Stimulated activated memory B cell treated with anti-CD40 and anti-IgM and Interleukin-4, amounts not matched to agents 10 μg/mL and 1 μg/mL and 100 μg/mL, for 72 hours (primary cell): ENCODE data around the gene HOXD9.

Experiments
- ATAC-seq: fragments of 150-1000 bp; cut with Tn5 transposase; 2 replicates; pipeline ENCODE4 v1.10.0; 2021
- H3K27ac Mint-ChIP-seq: one replicate; pipeline ENCODE4 v1.8.0; 2022; ENCODE audit warnings: mild to moderate bottlenecking, mixed read lengths
- H3K27me3 Mint-ChIP-seq: one replicate; pipeline ENCODE4 v1.8.0; 2022; ENCODE audit warnings: mixed read lengths
- H3K36me3 Mint-ChIP-seq: one replicate; pipeline ENCODE4 v1.8.0; 2022; ENCODE audit warnings: mixed read lengths
- H3K4me1 Mint-ChIP-seq: one replicate; pipeline ENCODE4 v1.8.0; 2022; ENCODE audit warnings: mixed read lengths
- H3K4me3 Mint-ChIP-seq: one replicate; pipeline ENCODE4 v1.8.0; 2022; ENCODE audit warnings: mild to moderate bottlenecking, moderate library complexity, mixed read lengths
- H3K9me3 Mint-ChIP-seq: one replicate; pipeline ENCODE4 v1.8.0; 2022; ENCODE audit warnings: mixed read lengths

The HOXD9 gene

DNA sequence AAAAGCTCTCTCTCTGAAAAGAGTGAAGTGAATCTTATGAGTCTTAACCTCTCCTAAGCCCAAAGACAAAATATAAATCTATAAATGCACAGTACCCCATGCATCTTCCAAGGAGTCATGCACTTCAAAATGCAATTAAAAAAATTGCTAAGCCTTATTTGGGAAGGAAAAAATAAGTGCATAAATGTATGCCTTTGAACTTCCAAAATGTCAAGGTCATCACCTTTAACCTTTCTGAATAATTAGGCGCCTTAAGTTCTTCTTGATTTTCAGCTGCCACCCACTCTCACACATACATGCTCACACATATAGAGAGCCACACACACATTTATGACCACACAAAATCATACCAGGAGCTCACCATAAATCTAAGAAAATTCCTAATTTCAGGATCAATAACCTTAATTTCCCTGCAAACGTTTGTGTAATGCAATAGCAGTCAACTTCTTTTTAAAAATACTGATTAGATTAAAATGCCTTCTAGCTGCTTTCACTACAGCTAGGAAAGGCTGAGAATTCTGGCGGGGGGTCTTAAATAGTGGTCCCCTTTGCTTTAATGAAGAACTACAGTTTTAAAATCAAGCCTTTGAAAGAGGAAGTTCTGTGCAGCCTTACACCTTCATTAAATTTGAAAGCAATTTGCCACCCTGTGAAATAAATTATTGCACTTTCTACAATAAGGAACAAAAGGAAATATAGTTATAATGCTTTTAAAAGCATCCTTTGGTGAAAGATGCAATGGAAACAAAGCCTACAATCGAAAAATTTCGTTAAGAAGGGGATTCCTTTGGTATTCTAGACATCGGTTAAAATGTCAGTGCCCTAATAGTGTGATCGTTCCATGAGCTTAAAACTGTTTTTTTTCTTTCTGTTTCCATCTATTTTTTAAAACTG is 11.9 kb upstream of the HOXD9 start:
- H3K36me3 Mint-ChIP-seq: no peaks in the 10 kb centered on the region
- peaks cover 12% of the 10 kb centered on the region for H3K4me1 Mint-ChIP-seq
- peaks cover 72% of the 10 kb centered on the region for H3K27me3 Mint-ChIP-seq
- peaks cover 4% of the 10 kb centered on the region for H3K9me3 Mint-ChIP-seq
- H3K27ac Mint-ChIP-seq: no peak overlapping the region
- H3K4me3 Mint-ChIP-seq: no peak overlapping the region
- ATAC-seq: no peak

DNA sequence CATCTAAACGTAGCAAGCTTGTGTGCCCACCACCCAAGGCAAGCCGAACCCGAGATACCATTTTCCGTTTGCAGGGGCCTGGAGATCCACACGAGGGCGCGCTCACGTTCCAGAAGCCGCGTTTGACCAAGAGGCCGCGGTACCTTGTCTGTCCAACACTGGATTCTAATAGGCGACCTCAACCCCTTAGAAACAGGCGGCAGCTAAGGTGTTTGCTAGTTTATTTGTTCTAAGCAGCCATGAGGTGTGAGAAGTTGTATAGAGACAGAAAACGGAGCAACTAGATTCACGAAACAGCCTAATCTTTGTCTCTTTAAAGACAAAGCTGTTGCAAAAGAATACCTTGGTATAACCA is 11.2 kb upstream of the HOXD9 start:
- Mint-ChIP-seq H3K9me3 (peaks cover 1% of the 10 kb centered on the region), H3K27me3 (peaks cover 72% of the 10 kb centered on the region), H3K36me3 (no peaks in the 10 kb centered on the region), H3K27ac (no peak overlapping the region), H3K4me3 (no peak overlapping the region), H3K4me1 (peaks cover 7% of the 10 kb centered on the region)
- ATAC-seq: no peak

DNA sequence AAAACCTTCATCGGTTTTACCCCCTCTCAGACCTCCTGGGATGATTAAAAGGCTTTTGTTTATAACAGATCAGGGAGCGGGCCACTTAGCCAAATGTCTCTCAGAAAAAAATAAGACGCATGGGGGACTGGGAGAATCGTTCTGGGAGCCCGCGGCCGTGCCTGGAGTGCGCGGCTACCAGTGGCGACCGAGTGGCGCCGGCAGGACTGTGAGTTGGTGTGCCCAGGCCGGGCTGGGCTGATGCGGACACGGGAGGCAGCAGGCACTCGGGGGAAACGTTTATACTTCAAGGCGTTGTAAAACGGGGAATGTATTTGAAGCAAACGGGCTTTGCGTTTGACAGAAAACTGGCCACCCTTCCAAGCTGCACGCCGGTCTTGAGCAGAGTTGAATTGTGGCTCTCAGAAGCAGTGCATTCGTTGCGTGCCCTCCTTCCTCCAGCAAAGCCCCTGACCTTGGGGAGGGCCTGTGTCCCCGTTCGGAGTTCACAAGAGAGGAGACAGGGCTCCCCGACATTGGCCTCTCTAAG is 10.6 kb upstream of the HOXD9 start:
- H3K27ac Mint-ChIP-seq: no peak overlapping the region
- ATAC-seq: no peak
- peaks cover 5% of the 10 kb centered on the region for H3K4me1 Mint-ChIP-seq

DNA sequence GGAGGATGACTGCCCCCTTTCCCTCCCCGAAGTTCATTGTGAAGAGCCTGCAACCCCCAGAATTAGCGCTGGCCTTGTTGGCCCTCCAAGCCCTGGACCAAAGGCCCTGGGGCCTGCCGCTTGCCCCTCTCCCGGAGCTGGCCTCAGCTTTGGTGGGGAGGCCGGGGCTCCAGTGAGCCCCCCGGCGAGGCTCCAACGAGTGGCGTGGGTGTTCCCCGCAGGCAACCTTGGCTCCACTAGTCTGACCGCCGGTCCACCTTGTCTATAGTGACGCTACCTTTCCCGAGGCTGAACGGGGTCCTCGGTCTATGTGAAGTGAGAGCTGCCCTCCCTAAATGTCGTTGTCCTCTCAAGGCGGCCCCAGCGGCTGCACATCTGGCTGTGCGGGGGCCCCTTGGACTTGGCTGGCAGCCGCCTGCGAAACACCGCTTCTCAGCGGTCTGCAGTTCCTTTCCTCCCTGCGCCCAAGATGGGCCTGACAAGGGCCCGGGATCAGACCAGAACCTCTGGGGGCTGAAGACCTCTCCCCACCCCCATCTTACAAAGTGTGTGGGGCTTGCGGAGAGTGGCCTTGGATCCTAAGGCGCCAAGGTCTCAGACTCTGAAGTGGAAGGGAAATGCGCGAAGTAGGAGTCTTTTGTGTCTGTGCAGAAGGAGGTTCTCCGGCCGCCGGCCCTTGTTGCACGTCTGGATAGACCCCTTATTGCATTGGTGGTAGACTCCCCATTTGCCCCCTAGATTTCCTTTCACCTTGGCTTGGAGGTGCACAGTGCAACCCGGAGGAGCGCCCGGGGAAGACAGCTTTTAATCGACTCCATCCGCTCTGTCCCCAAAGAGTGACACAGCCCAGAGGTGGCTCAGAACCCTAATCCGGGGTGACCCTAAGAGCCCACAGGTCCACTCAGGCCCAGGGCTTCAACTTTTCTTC is 9.9 kb upstream of the HOXD9 start:
- ATAC-seq: no peak
- Mint-ChIP-seq H3K4me1 (peaks cover 5% of the 10 kb centered on the region), H3K9me3 (no peaks in the 10 kb centered on the region), H3K27me3 (peaks cover 80% of the 10 kb centered on the region), H3K36me3 (no peaks in the 10 kb centered on the region), H3K4me3 (no peak overlapping the region), H3K27ac (no peak overlapping the region)

More for the DNA sequence above, 10.6 kb upstream of the HOXD9 start:
- no peaks in the 10 kb centered on the region for H3K9me3 Mint-ChIP-seq
- H3K4me3 Mint-ChIP-seq: no peak overlapping the region
- H3K36me3 Mint-ChIP-seq: no peaks in the 10 kb centered on the region
- H3K27me3 Mint-ChIP-seq: peaks cover 73% of the 10 kb centered on the region

DNA sequence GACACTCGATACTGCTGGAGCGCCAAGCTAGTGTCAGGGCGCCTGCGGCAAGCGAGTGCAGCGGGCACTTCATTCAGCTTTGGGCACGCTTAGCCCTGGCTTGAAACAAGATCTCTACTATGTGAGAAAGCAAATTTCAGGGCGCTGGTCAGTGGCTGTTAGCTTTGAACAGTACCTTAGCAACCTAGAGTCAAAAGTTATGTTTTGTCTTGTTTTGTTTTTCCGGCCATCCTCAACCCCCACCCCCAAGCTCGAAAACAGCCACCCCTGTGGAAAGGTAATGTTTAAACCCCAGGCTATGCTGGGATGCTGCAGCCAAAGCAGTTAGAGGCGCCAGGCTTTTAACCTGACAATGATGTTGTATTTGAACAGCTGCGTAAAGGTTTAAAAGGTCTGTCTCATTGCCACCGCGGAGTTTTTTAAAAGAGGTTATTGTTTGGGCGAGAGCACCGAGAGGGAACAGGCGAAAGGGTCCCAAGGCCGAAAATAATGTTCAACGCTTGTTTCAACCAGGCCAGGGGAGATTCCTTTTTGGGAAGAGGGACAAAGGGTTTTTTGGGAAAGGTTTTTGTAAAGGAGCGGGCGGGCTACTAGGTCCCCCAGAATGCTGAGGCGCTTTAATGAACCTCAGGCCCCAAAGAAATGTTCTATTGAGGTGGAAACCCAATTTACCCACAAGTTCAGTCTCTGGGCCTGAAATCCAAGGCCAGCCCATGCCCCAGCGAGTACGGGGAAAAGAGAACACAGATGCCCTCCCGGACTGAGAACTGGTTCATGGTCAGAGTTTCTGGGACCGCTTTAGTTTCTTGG is 8.2 kb upstream of the HOXD9 start:
- H3K27me3 Mint-ChIP-seq: peaks cover 89% of the 10 kb centered on the region
- no peaks in the 10 kb centered on the region for H3K36me3 Mint-ChIP-seq
- H3K4me1 Mint-ChIP-seq: peaks cover 11% of the 10 kb centered on the region
- no peak overlapping the region for H3K27ac Mint-ChIP-seq
- H3K4me3 Mint-ChIP-seq: no peak overlapping the region
- H3K9me3 Mint-ChIP-seq: no peaks in the 10 kb centered on the region
- no peak for ATAC-seq

DNA sequence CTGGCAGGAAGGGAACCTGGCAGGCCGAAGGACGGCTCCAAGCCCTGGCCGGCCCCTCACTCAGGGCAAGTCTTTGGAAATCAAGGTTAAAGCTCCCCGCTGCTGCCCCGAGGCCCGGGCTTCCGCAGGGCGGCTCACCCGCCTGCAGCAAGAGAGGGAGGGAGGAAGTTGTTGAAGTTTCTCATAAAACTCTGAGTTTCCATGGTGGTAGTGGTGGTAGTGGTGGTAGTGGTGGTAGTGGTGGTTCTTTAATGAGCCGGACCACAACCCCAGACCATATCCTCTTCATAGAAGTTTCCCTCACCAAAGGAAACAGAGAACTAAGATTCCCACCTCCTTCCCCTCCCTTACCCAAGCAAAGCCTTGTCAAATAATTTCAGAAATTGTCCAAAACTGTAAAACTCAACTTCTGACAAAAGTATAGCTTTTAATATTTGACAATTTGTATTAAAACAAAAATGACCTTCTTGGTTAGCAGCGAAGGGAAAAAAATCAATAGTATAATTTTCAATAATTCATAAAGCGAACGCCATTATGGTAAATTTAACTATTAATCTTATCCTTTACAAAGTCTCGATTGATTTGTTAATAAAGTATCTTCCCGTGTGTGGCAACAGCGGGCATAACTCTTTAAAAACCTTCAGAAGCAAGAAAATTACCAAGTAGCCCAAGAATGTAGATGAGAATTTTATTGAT is 7.4 kb upstream of the HOXD9 start:
- no peak overlapping the region for H3K27ac Mint-ChIP-seq

DNA sequence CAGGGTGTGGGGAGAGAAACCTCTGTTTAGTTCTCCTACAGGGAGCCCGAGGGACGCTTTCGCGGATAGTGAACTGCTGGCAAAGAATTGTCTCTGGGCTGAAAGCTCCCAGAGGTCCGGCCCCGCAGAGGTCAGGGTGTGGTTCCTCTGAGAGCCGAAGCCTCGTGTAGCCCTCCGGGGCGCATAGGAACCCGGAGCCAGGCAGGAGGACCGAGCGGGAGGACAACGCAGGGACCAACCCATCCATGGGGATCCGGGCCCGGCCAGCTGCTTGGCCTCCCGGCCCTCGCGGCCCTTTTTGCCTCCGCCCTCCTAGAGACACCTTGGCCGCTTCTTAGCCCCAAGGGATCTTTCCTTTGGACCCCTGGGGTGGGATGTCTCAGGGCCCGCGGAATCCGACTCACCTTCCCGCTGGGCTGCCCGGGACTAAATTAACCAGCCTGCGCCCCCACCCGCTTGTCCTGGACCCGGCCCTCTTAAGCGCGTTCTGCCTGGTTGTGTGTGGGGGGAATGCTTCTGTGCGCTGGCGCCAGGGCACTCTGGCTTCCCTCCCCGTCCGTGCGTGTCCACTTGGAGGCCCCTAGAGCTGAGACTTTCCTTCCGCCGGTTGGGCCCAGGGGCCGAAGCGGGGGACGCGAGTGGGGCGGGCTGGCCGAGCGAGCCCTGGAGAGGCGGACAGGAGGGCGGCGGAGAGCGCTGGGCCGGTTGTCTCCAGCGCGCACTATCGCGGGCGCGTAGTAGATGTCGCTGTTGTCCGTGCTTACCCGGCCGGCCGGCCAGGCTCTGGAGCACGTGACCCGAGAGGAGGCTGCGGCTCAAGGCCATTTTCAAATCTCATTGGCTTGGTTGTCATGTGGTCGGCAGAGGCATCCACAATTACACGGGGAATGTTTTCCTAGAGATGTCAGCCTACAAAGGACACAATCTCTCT is 6.4 kb upstream of the HOXD9 start, which contains the start of gene HOXD10:
Gene HOXD10 (plus strand): TSS at position 896 of the 931 bp plus-strand sequence. CDS start 56 bp downstream, outside the sequence.
- no peak within 1 kb of the TSS for H3K4me3 Mint-ChIP-seq
- peaks cover 10% of the 10 kb centered on the region for H3K4me1 Mint-ChIP-seq
- H3K27me3 Mint-ChIP-seq: peaks cover 94% of the 10 kb centered on the region
- no peaks in the 10 kb centered on the region for H3K36me3 Mint-ChIP-seq
- no peak within 1 kb of the TSS for H3K27ac Mint-ChIP-seq
- no peaks in the 10 kb centered on the region for H3K9me3 Mint-ChIP-seq
- no peak for ATAC-seq

More for the DNA sequence above, 7.4 kb upstream of the HOXD9 start:
- ATAC-seq: no peak
- peaks cover 91% of the 10 kb centered on the region for H3K27me3 Mint-ChIP-seq
- H3K4me3 Mint-ChIP-seq: no peak overlapping the region
- H3K9me3 Mint-ChIP-seq: no peaks in the 10 kb centered on the region
- H3K4me1 Mint-ChIP-seq: peaks cover 11% of the 10 kb centered on the region
- H3K36me3 Mint-ChIP-seq: no peaks in the 10 kb centered on the region

DNA sequence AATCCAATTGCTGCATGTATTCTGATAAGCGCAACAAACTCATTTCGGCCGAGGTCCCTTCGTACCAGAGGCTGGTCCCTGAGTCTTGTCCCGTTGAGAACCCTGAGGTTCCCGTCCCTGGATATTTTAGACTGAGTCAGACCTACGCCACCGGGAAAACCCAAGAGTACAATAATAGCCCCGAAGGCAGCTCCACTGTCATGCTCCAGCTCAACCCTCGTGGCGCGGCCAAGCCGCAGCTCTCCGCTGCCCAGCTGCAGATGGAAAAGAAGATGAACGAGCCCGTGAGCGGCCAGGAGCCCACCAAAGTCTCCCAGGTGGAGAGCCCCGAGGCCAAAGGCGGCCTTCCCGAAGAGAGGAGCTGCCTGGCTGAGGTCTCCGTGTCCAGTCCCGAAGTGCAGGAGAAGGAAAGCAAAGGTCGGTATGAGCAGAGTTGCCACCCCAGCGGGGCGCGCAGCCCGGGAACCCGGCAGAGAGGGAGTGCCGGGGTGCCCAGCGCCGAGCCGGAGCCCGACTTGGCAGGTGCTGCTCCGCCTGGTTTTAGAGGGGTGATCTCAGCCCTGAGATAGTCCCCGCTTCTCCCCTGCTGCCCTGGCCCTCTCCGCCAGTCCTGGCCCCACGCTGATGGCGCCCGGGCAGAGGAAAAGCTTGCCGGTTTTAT is 5.2 kb upstream of the HOXD9 start:
- Mint-ChIP-seq H3K27ac (no peak overlapping the region), H3K9me3 (no peaks in the 10 kb centered on the region), H3K36me3 (no peaks in the 10 kb centered on the region), H3K4me1 (peaks cover 7% of the 10 kb centered on the region), H3K4me3 (no peak overlapping the region), H3K27me3 (peaks cover 85% of the 10 kb centered on the region)
- ATAC-seq: no peak

DNA sequence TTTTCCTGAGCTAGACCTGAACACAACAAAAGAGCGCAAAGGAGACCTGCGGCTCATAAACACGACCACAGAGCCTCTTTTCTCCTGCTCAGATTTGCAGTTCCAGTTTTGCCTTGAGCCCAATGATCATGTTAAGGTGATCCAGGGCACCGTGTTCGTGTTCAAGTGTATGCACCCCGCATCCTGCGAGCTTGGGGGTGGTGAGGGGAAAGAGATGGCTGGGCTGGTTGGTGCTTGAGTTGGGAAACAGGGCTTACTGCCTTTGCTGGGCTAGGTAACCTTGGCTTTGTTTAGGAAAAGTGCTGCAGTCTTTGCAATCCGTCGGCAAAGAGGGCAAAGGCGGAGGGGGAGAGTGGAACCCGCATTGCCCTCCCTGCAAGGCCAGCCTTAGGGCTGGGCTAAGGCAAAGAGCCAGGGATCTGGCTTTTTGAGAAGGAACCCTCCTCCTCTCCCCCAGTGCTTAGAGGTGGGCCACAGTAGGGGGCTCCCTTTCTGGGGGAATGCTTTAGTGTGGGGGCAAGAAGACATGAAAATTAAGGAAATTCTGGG is 4.6 kb upstream of the HOXD9 start:
- Mint-ChIP-seq H3K4me3 (no peak overlapping the region), H3K27me3 (peaks cover 79% of the 10 kb centered on the region)
- no peak for ATAC-seq

DNA sequence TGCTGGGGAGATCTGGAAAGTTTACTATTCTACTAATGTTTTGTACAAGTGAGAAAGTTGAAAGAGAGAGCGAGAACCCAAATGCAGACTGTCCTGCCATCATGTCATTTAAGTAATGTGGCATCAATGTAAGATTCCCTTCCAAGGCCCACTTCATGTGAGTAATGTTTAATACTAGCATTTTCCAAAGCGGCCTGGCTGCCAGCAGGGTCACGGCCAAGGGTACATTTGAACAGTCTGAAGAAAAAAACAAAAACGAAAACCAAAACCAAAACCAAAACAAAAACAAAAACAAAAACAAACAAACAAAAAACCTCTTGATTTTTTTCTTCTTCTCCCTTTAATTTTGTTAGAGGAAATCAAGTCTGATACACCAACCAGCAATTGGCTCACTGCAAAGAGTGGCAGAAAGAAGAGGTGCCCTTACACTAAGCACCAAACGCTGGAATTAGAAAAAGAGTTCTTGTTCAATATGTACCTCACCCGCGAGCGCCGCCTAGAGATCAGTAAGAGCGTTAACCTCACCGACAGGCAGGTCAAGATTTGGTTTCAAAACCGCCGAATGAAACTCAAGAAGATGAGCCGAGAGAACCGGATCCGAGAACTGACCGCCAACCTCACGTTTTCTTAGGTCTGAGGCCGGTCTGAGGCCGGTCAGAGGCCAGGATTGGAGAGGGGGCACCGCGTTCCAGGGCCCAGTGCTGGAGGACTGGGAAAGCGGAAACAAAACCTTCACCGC is 3.7 kb upstream of the HOXD9 start:
- no peak for ATAC-seq
- H3K27ac Mint-ChIP-seq: no peak overlapping the region
- no peaks in the 10 kb centered on the region for H3K36me3 Mint-ChIP-seq
- no peaks in the 10 kb centered on the region for H3K9me3 Mint-ChIP-seq
- H3K27me3 Mint-ChIP-seq: peaks cover 77% of the 10 kb centered on the region
- H3K4me3 Mint-ChIP-seq: no peak overlapping the region
- H3K4me1 Mint-ChIP-seq: peaks cover 7% of the 10 kb centered on the region

More for the DNA sequence above, 4.6 kb upstream of the HOXD9 start:
- no peaks in the 10 kb centered on the region for H3K36me3 Mint-ChIP-seq
- no peaks in the 10 kb centered on the region for H3K9me3 Mint-ChIP-seq
- peaks cover 7% of the 10 kb centered on the region for H3K4me1 Mint-ChIP-seq
- no peak overlapping the region for H3K27ac Mint-ChIP-seq

DNA sequence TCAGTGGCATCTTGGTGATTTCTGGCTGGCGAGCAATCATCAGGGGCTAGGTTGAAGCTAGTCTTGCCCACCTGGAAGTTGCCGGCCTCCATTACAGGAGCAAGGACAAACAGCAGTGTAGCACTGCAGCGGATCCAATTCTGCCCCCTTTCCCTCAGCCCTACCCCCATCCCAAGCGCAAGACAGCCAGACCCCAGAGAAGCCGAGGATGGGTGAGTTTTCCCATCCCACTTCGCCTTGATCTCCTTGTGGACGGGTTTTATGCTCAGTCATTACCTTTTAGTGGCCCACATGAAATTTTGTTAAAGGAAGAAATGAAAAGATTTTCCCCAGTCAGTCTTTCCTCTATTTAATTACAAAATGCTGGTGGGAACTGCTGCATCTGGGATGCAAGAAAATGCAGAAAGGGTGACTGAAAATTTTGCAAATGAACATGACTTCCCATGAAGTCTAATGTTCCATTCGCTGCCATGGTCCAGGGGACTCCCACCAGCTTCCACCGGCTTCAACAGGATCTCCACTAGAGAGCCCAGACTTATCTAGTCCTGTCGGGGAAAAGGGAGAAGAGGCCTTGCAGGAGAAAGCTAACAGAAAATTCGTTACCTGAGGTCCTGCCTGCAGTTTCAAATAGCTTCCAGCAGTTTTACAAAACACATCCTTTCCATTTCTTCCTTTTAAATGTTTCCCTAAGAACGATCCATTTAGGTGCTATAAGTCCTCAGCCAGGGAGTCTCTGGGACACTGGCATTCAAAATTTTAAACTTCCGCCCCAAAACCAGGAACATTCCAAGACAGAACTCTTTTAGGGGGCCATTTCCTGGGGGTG is 1.9 kb upstream of the HOXD9 start:
- Mint-ChIP-seq H3K9me3 (no peaks in the 10 kb centered on the region), H3K36me3 (no peaks in the 10 kb centered on the region), H3K4me1 (peaks cover 7% of the 10 kb centered on the region), H3K4me3 (no peak overlapping the region), H3K27ac (no peak overlapping the region), H3K27me3 (peaks cover 81% of the 10 kb centered on the region)
- no peak for ATAC-seq
